ENCODE results near the gene DHRS9. TPM values are rescaled to one million over a fixed set of nuclear protein-coding genes. Genes with fewer than 3 reads are reported as not detected.
"Not testable (repeated sequence)": the region's sequence is repeated elsewhere in the genome, so short reads cannot be mapped to it uniquely, and the experiment has no call there.

The DHRS9 gene
- total RNA-seq, 2 donors from 2014 or later: 31.4 to 135 TPM

- H3K9me3 ChIP-seq: no peaks in the 10 kb centered on the region
- H3K4me1 ChIP-seq: no peaks in the 10 kb centered on the region
- no peaks in the 10 kb centered on the region for H3K36me3 ChIP-seq
- no peaks in the 10 kb centered on the region for H3K27me3 ChIP-seq
- TF ChIP-seq CTCF (IDR thresholded peaks at IDR 0.05): no peak
- DNase-seq (ENCODE audit: low spot score): no peak
- no peak overlapping the region for H3K27ac ChIP-seq
- H3K4me3 ChIP-seq: no peak overlapping the region
Measured at GRCh38 chr2:169129703-169130243, 60.4 kb downstream of the DHRS9 start.

GRCh38 chr2:169131587-169132512, 62.5 kb downstream of the DHRS9 start:
- no peak overlapping the region for H3K4me3 ChIP-seq
- DNase-seq (ENCODE audit: low spot score): no peak
- peak; percentile 84 to 89 for TF ChIP-seq CTCF (IDR thresholded peaks at IDR 0.05)

GRCh38 chr2:169134272-169134671, 64.9 kb downstream of the DHRS9 start:
- not testable (repeated sequence) for DNase-seq (ENCODE audit: low spot score); H3K9me3 ChIP-seq; H3K4me1 ChIP-seq; H3K4me3 ChIP-seq; H3K36me3 ChIP-seq; H3K27ac ChIP-seq; H3K27me3 ChIP-seq

More at GRCh38 chr2:169131587-169132512, 62.5 kb downstream of the DHRS9 start:
- Histone ChIP-seq H3K27me3 (no peaks in the 10 kb centered on the region), H3K36me3 (no peaks in the 10 kb centered on the region), H3K4me1 (no peaks in the 10 kb centered on the region), H3K9me3 (no peaks in the 10 kb centered on the region), H3K27ac (no peak overlapping the region)

- not testable (repeated sequence) for H3K9me3 ChIP-seq; H3K36me3 ChIP-seq; H3K4me1 ChIP-seq; H3K27ac ChIP-seq; DNase-seq (ENCODE audit: low spot score); H3K4me3 ChIP-seq; H3K27me3 ChIP-seq
Measured at GRCh38 chr2:169136428-169136827, 67.1 kb downstream of the DHRS9 start.

- Histone ChIP-seq H3K9me3 (no peaks in the 10 kb centered on the region), H3K36me3 (no peaks in the 10 kb centered on the region), H3K27me3 (no peaks in the 10 kb centered on the region), H3K27ac (no peak overlapping the region), H3K4me1 (no peaks in the 10 kb centered on the region), H3K4me3 (no peak overlapping the region)
- no peak for DNase-seq (ENCODE audit: low spot score)
- TF ChIP-seq CTCF (IDR thresholded peaks at IDR 0.05): no peak
Measured at GRCh38 chr2:169136885-169137534, 67.6 kb downstream of the DHRS9 start.

- no peak overlapping the region for H3K4me3 ChIP-seq
- H3K27me3 ChIP-seq: no peaks in the 10 kb centered on the region
- no peaks in the 10 kb centered on the region for H3K36me3 ChIP-seq
- TF ChIP-seq CTCF (IDR thresholded peaks at IDR 0.05): no peak
- H3K9me3 ChIP-seq: no peaks in the 10 kb centered on the region
- no peak overlapping the region for H3K27ac ChIP-seq
- no peak for DNase-seq (ENCODE audit: low spot score)
- no peaks in the 10 kb centered on the region for H3K4me1 ChIP-seq
Measured at GRCh38 chr2:169137924-169138323, 68.6 kb downstream of the DHRS9 start.
